K562 (cell line): ENCODE measurements around the gene CCL27.

Experiments
- BACH1 ChIP-seq: fragments of 200-800 bp; sonication (Bioruptor generic); IDR thresholded peaks from 2 replicates; pipeline ENCODE4 v1.6.1; 2016; ENCODE audit warnings: missing genetic modification characterization, missing compliant biosample characterization
- EZH2 ChIP-seq: IDR thresholded peaks from 2 replicates; pipeline ENCODE4 v1.6.1; 2012; ENCODE audit warnings: low read depth, mild to moderate bottlenecking, inconsistent platforms, low read length, borderline replicate concordance
- GATAD2A ChIP-seq: fragments of 450-650 bp; IDR thresholded peaks from 2 replicates; pipeline ENCODE4 v1.6.1; 2017
- TARDBP ChIP-seq: fragments of 450-650 bp; IDR thresholded peaks from 2 replicates; pipeline ENCODE4 v1.6.1; 2016

DNA sequence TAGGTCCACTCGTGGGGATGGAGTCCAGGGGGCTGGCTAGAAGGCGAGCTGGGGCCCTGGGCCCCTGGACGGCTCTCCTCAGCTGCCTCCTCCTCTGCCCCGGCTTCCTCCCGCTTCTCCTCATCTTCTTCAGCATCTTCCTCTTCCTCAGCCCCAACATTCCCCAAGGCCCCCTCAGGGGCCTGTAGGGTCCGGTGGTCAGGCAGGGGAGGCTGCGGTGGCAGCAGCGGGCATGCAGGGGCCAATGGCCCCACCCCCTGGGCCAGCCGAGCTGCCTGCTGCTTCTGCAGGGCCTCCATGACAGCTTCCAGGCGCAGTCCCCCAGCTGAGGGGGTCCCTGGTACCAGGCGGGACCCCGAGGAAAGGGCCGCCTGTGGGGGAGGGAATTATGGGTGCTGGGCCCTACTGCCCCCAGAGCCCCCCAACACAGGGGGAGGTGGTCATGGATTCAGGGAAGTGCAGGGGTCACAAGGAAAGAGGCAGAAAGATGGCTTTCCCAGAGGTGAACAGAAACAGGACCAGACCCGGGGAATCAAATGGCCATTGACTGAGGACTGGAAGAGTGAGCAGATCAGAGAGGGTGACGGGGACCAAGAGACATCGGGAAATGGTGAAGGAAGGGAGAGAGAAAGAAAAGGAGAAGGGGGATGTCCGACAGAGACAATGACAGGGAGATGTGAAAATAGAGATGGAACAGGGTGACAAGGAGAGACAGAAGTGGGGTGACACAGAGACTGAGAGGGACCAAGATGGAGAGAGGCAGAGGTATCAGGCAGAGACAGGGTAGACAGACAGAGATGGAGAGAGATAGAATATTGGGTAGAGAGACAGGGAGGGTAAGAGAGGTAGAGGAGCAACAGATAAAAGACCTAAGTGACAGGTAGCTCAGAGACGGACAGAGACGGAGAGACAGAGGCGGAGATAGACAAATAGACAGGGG, 34.5 kb downstream of the CCL27 start:
- TF ChIP-seq TARDBP: no peak
- no peak for TF ChIP-seq GATAD2A
- TF ChIP-seq EZH2: no peak
- no peak for TF ChIP-seq BACH1 (tag)
